ENCODE measurements around the gene WDR7.

The WDR7 gene

DNA sequence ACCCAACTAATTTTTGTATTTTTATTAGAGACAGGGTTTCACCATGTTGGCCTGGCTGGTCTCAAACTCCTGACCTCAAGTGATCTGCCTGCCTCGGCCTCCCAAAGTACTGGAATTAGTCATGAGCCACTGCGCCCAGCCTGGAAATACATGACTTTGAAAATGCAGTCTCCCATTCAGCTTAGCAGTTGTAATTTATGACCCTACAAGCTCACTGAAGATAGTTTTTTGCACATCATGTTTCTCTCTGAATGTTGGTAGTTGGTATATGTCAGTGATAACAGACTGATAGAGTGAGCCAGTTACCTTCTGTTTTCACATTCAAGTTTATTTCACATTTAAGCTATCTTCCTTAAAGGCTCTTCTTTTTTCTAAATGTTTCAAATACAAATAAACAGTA is 7.1 kb downstream of the WDR7 start:
- no peak for DNase-seq

DNA sequence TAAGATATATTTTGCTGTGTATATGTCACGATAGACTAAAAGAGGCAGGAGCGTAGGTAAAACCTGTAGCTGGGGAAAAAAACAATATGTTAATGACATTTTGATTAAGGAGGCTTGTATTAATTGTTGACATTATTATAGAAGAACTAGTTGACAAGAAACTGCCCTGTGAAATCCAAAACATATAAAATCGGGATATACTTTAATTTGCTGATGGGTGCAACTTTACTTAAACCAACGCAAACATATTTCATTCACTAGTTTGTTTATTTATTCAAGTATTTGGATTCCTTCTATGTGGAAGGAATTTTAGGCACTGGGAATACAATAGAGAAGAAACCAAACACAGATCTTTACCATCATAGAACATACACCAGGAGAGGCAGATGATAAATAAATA is 8.0 kb downstream of the WDR7 start:
- DNase-seq: no peak

DNA sequence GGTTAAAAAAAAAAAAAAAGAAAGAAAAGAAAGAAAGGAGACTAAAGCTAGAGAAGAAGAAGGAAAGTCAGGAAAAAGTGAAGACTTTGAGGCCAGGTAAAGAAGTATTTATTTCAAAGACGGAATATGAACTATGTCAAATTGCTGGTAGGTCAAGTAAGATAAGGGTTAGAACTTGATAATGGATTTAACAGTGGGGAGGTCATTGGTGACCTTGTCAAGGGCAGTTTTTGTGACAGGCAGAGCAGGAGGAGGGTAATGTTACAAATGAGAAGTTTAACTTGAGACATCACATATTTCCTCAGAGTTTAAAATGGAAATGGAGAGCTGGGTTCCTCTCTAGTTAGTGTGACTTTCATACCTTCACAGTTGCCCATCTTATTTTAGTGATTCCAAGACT is 9.5 kb downstream of the WDR7 start:
- DNase-seq: no peak

DNA sequence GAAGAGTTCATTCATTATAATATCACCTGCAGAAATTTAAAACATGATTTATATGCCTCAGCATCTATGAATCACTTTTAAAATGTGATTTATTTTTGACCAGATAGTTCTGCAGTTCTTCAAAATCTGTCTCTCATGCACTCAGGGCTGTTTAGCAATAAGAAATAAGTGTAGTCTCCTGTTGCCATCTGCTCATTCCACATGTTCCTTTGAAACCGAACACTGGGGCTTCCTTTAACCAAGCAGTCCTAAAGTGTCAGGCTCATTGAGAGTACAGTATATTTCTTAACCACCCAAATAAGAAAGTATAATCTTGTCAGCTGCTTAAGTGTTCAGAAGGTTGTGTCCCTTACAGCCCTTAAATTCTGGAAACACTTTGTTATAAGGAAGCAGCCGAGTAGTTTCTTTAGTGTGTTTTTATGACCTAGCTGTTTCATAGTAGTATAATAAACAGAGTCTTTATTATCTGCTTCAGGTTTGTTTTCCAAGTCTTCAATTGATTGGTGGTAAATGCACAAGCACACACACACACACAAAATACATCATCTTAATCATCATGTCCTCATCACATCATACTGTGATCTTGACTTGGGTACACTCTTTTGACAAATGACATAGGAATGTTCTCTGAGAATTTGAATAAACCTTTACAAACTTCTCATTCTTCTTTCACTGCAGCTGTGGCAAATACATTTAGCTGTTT is 10.4 kb downstream of the WDR7 start:
- no peak for DNase-seq

DNA sequence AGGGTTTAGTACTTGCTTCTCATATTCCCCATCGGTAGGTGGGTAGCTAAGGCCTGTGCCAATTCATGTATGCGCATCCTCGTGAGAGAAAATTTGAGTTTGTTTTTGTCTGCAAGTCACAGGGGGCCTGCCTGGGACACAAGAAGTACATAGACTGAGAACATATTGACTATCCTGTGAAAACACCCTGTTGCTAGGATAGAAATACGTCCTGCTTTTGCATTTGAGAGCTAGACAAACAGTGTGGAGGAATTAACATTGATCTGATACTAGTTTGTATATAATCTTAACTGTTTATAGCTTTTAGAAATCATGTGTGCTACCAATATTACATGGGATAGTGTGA is 10.9 kb downstream of the WDR7 start:
- no peak for DNase-seq

DNA sequence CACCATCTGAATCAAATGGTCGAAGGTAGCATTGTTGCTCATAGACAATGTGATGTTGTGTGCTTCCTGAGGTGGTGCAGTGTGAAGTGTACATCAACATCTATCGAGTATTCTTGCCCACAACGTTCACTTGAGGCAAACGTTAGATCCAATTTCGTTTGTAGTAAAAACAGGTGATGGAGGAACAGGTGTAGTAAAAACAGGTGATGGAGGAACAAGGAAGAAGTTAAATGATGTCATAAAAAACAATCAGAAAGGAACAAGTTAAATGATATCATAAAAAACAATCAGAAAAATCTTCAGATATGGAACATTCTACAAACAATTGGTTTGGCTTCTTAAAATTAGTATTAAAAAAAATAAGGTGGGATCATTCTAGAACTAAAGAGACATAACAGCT is 11.3 kb downstream of the WDR7 start:
- DNase-seq: no peak

DNA sequence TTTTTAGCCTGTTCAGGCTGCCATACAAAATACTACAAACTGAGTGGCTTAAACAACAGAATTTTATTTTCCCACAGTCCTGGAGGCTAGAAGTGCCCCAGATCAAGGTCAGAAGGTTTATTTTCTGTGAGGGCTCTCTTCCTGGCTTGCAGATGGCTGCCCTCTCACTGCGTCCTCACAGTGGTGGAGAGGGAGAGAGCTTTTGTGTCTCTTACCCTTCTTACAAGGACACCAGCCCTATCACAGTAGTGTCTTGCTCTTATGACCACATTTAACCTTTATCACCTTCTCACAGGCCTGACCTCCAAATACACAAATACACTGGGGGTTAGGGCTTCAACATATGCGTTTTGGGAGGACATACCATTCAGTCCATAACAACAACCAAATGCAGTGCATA is 11.7 kb downstream of the WDR7 start:
- DNase-seq: no peak

DNA sequence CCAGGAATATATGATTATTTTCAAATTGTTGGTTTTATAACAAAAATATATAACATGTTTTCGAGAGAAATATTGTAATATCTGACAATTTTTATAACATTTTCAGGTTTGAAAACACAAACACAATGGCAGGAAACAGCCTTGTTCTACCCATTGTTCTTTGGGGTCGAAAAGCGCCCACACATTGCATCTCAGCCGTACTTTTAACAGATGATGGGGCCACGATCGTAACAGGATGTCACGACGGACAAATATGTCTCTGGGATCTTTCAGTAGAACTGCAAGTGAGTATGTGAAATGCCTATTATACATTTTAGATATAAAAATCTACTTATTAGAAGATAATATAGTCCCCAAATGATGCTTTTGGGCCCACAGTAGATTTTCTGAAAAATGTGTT is 21.2 kb downstream of the WDR7 start:
- DNase-seq: no peak

DNA sequence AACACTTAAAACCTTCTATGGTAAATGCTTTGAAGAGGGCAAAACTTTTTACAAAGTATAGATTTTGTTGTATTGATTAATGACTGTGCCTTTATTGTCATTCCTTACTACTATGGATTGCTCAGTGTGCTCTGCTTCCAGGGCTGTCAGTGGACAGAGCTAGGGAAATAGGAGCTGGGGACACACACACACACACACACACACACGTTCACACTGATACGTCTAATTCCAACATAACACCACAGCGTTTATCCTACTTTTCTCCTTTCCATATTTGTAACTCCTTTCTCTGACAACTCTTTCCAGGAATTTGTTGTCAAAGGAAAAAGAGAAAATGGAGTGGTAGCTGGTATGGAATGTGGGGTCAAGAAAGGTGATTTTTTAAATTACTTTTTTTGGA is 21.8 kb downstream of the WDR7 start:
- DNase-seq: no peak

DNA sequence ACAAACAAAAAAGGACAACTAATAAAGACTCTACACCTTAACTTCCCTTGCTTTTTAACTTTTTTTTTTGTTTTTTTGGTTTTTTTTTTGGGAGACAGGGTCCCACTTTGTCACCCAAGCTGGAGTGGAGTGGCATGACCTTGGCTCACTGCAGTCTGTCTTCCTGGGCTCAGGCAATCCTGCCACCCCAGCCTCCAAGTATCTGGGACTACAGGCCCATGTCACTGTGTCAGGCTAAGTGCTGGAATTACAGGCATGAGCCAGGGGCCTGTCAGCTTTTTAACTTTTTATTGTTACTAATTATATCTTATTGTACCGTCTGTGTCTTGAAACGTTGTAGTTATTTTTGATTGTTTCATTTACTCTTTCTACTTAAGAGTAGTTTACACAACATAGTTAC is 25.5 kb downstream of the WDR7 start:
- DNase-seq: no peak

DNA sequence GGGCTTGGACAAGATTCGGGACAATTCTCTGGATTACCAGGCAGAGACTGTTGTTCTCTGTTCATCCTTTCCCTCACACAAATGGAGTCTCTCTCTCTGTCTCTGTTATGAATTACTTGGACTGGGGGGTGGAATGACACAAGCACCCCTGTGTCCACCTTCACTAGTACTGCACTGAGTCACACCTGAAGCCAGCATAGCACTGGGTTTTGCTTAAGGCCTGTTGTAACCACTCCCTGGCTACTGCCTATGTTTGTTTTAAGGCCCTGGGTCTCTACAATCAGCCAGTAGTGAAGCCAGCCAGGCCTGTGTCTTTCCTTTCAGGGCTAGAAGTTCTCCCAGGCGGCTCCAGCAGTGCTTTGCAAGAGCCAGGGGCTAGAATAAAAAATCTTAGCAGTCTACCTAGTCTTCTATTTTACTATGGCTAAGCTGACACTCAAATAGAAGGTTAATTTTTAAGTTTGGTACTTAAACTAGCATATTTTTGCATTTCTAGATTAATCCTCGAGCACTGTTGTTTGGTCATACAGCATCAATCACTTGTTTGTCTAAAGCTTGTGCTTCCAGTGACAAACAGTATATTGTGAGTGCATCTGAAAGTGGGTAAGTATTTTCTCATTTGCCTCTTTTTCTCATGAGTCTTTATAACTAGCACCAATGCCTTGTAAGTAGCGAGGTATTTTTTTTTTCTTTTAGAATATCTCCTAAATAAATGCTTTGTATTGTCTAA is 27.8 kb downstream of the WDR7 start:
- DNase-seq: no peak

DNA sequence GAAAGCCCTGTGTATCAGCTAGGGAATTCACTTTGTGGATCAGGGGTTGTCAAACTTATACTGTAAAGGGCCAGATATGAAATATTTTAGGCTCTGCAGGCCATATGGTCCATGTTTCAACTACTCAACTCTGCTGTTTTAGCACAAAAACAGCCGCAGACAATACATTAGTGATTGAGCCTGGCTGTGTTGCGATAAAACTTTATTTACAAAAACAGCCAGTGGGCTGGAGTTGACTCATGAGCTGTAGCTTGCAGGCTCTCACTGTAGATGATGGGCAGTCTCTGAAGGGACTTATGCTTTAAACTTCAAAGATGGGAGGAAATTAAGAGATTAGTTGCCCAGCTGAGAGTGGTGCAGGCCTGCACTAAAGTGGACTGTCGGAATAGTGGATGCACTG is 33.1 kb downstream of the WDR7 start:
- DNase-seq: no peak

DNA sequence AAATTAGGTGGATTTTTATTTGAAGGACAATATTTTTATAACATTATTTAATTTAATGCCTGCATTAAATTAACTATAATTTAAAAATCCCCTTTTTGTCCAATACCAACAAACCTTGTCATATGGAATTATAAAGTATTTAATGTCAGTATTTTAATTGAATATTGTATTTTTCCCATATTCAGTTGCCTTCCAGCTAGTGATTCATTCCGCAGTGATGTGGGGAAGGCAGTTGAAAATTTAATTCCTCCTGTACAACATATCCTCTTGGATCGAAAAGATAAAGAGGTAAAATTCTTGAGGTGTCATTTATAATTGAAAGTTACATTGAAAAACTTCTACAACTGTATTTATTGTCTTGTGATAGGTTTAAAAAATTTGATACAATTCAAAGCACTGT is 40.4 kb downstream of the WDR7 start:
- no peak for DNase-seq

DNA sequence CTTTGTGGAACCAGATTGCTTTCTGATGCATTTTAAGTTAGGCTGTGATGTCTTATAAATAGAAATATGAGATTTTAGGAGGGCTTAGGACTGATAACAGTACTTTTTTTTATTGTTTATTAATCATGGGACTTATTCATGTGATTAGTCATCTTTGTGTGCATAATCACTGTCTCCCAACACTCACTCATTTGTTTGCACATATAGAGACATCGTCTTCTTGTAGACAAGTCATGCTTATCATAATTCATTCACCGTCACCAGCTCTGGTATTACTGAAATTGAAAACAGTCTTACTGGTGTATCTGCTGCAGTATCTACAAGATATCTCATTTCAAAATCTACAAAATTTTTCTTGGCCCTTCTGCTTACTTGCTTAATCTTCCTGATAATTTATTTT is 45.8 kb downstream of the WDR7 start:
- no peak for DNase-seq

DNA sequence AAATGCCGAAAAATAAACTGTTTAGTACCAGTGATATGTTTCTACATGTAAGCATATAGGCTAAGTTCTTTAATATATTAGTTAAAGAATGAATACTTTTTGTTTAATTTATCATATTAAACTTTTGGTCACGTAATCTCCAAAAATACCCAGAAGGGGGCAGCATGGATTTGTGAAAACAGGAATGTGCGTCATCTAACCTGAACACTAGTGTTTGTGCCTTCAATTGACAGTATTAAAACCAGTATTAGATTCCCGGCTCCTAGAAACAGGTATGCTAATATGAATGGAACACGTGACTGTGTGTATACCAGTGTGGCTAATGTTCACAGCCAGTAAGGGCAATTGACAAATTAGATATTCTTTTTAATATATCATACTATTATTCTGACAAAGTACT is 51.8 kb downstream of the WDR7 start:
- no peak for DNase-seq

DNA sequence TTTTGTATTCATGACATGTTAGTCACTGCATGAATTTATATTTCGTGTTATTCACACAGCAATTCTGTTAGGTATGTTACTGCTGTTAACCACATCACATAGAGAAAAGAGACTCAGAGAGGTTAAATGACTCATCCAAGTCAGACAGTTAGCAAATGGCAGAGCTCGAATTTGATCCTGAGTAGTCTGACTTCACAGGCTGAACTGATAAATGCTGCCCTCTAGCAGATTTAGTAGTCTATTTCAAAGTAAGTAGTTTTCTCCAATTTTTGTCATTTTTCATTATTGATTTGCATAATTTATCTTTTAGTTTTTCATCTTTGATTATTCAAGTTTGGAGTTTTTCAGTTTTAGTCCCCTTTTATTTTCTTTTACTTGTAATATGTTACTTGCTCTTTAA is 58.3 kb downstream of the WDR7 start:
- DNase-seq: no peak

DNA sequence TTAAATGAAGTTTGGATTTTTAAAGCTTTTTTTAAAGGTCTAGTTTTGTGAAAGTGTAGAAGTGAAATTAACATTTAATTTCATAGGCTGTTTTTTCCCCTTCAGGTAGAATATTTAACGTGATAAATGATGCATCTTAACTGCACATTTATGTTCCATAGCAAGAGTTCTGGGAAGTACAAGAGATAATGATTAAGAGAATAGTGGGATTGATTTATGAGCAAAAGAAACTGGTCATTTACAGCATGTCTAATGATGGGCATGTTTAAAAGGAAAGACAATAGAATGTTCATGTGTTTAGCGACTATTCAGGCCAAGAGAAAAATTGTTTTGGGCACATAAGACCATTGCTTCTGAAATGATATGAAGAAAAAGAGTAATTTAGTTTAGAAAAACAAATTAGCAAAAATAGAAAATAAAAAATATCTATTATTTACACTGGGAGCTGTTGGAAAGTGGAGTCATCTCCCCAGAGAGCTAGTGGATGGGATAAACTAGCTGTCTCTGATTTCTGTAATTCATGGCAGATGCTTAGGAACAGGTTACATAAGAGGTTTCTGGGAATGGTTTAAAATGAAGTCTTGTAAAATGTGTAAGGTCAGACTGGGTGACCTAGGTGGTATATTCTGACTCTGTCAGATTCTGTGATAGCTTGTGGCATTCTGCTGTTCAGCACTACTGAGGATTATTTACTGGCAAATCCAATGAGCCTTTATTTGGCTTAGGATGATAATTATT is 60.7 kb downstream of the WDR7 start:
- no peak for DNase-seq

DNA sequence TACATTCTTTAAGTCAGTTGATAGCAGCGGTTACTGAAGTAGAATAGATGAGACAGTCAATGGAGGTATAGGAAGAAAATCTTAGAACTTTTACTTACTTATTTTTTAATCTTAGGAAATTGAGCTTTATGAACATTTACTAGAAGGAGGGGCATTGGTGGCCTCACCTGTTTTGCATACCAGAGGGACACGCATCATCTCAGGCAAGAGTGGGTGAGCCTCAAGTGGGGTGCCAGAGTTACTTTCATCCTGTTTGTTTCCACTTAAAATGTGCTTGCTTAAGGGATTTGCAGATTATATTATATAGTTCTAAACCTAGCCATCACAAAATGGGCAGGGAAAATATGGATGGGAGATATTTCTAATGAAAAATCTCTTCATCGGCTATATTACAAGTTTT is 61.6 kb downstream of the WDR7 start:
- DNase-seq: no peak

DNA sequence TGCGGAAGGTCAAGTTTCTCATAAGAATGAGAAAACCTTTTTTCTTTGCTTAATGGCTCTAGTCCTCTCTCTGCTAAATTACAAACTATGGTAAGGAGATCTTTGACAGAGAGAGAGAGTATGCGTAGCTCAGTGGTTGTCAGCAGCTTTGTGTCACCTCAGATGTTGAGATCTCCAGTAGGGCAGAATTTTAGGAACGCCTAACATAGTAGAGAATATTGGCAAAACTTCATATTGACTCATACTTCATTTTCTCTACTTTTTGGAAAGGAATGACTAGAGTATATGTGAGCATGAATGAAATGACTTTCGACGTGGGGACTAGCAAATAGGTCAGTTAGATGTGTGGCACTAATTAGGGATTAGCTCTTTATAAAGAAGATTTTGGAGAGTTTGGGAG is 64.0 kb downstream of the WDR7 start:
- DNase-seq: no peak

DNA sequence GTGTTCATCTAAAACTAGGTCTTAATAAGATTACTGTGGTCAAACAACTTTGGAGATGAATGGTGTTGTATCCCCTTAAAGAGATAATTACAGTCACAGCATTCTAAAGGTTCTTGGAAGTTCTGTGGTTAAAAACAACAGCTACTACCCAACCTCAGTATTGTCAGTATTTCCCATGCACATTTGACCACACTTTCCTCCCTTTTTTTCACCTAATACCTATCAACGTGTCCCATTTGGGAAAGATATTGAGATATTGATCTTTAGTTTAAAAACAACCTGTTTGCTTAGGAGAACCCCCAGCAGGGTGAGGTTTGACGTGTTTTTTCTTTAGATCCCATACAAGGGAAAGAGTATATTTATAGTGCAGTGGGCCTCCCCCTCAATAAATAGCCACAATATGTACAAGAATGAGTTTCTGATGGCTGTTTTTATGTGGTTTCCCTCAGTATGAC is 65.6 kb downstream of the WDR7 start:
- no peak for DNase-seq

DNA sequence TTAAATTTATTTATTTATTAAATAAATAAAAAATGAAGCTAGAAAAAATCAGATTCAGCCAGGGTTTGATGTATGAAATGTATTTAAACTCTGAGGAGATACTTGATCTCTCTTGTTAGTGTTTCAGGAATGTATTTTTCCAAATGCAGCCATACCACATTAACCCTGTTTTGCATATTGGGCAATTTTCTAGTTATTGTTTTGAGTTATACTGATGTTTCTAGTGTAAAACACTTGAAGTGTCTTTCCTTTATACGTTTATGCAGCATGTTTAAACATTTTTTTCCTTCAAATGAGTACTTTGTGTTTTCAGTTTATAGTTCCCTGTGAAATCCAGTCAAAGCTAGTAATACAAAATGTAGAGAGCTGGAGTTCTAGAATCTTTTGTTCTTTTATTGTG is 69.9 kb downstream of the WDR7 start:
- no peak for DNase-seq

DNA sequence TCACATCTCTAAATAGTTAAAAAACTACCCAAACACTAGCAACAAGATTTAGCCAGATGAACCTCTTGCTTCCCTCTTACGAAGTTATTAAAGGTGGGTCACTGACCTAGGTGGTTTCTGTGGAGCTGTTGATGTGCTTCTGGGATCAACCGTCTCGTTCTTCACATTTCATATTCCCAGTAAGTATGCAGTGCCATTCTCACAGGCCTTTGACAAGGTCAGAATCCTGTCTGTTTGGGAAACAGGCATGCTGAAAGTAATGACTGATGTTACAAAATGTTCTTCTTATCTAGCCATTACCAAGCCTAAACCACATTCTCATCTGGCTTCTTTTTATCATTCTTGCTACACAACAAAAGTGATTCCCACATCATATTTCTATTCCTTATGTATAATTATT is 70.3 kb downstream of the WDR7 start:
- DNase-seq: no peak

DNA sequence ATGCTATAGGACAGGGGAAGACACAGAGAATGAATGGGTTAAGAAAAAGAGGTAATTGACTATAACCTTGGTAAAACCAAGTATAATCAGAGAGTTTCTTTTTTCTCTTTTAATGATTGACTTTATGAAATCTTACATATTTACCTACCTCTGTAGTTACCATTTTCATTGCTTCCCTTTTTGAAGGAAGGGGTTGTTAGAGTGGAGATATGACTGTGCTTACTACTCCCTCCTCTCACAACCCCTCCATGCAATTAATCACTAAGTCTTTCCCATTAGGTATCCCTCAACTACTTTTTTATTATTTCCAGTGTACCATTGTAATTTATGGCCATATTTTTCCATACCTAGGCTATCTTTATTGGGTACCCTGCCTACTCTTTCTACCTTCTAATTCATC is 71.4 kb downstream of the WDR7 start:
- DNase-seq: no peak

DNA sequence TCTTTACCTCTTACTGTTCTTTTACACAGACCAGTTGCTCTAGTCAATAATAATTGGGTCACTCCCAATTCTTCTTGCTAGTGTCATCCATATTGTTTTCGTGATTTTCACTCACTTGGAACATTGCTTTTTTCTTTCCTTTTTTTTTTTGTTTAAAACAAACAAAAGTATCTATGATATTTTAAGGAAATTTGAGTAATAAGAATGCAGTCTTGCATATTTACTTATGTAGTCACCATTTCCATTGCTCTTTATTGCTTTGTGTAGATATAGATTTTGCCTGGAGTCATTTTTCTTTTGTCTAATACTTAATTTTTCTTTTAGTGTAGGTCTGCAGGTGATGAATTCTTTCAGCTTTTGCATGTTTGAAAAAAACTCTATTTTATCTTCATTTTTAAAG is 71.9 kb downstream of the WDR7 start:
- DNase-seq: no peak
